Measurements from ENCODE around the gene PSMF1.

GRCh38 chr20:1215386-1216170, 97.2 kb downstream of the PSMF1 start:
- TF ChIP-seq, protein P1, sequence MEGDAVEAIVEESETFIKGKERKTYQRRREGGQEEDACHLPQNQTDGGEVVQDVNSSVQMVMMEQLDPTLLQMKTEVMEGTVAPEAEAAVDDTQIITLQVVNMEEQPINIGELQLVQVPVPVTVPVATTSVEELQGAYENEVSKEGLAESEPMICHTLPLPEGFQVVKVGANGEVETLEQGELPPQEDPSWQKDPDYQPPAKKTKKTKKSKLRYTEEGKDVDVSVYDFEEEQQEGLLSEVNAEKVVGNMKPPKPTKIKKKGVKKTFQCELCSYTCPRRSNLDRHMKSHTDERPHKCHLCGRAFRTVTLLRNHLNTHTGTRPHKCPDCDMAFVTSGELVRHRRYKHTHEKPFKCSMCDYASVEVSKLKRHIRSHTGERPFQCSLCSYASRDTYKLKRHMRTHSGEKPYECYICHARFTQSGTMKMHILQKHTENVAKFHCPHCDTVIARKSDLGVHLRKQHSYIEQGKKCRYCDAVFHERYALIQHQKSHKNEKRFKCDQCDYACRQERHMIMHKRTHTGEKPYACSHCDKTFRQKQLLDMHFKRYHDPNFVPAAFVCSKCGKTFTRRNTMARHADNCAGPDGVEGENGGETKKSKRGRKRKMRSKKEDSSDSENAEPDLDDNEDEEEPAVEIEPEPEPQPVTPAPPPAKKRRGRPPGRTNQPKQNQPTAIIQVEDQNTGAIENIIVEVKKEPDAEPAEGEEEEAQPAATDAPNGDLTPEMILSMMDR (IDR thresholded peaks at IDR 0.05; ENCODE audit: low read depth, low read length, poor library complexity, severe bottlenecking) = no peak
- no peak for TF ChIP-seq EZH2phosphoT487 (IDR thresholded peaks at IDR 0.05; ENCODE audit: borderline replicate concordance, low read length)

Data from DOHH2 (cell line).